ENCODE measurements around the gene INSRR. TPM values are rescaled to one million over a fixed set of nuclear protein-coding genes. Genes with fewer than 3 reads are reported as not detected.

INSRR gene
- total and polyA plus RNA-seq, 9 of the 15 experiments (the other 6 are each of a cell fraction or from before 2014, with no cell fraction given) = 0.03 to 0.18 (median 0.06) TPM; not detected in 3

- no peaks in the 10 kb centered on the region for H3K36me3 ChIP-seq (ENCODE audit: control insufficient read depth, insufficient read depth, low read length)
- TF ChIP-seq NR0B1 (IDR thresholded peaks at IDR 0.05; ENCODE audit: partially characterized antibody) = no peak
- TF ChIP-seq EP400 (IDR thresholded peaks at IDR 0.05) = no peak
- TF ChIP-seq ZNF212 (CRISPR knock-in tag; IDR thresholded peaks at IDR 0.05) = no peak
- no peak for TF ChIP-seq BACH1 (tag; IDR thresholded peaks at IDR 0.05)
- no peak for TF ChIP-seq ZNF12 (CRISPR knock-in tag; IDR thresholded peaks at IDR 0.05)
- TF ChIP-seq TCF7L2 (IDR thresholded peaks at IDR 0.05; ENCODE audit: low read depth, low read length) = no peak
- TF ChIP-seq TCFL5 (CRISPR knock-in tag; conservative IDR thresholded peaks at IDR 0.05) = no peak
- TF ChIP-seq PHF21A (IDR thresholded peaks at IDR 0.05; ENCODE audit: borderline replicate concordance, low read depth) = no peak
- TF ChIP-seq, protein P1, sequence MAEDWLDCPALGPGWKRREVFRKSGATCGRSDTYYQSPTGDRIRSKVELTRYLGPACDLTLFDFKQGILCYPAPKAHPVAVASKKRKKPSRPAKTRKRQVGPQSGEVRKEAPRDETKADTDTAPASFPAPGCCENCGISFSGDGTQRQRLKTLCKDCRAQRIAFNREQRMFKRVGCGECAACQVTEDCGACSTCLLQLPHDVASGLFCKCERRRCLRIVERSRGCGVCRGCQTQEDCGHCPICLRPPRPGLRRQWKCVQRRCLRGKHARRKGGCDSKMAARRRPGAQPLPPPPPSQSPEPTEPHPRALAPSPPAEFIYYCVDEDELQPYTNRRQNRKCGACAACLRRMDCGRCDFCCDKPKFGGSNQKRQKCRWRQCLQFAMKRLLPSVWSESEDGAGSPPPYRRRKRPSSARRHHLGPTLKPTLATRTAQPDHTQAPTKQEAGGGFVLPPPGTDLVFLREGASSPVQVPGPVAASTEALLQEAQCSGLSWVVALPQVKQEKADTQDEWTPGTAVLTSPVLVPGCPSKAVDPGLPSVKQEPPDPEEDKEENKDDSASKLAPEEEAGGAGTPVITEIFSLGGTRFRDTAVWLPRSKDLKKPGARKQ (CRISPR knock-in tag; IDR thresholded peaks at IDR 0.05) = no peak
- no peak for TF ChIP-seq KHSRP (IDR thresholded peaks at IDR 0.05)
- no peak for TF ChIP-seq HBP1 (CRISPR knock-in tag; IDR thresholded peaks at IDR 0.05)
- TF ChIP-seq ZNF274 (IDR thresholded peaks at IDR 0.05; ENCODE audit: borderline replicate concordance, low read depth, low read length) = no peak
- no peak for TF ChIP-seq TCF7 (IDR thresholded peaks at IDR 0.05; ENCODE audit: borderline replicate concordance)
- in situ Hi-C loops (cut with MboI) (no loop called here), intact Hi-C loops (cut with micrococcal nuclease) (no loop called here)
- 33% methylated on average over 14 of the region's 14 CpGs for WGBS (ENCODE audit: insufficient coverage, low coverage, missing lambda C conversion rate)
- no peaks in the 10 kb centered on the region for H4K20me1 ChIP-seq (replicated peaks; ENCODE audit: control insufficient read depth, insufficient read depth, low read length)
- peak overlapping the region in 1 of 2 experiments; percentile 60; a peak in 2 of 4 replicates for H3K9ac ChIP-seq (ENCODE audit: insufficient read depth in 1 of 2, low read depth in 2 of 2, low read length in 2 of 2)
- ChIA-PET POLR2A (no interaction called here), CTCF (ENCODE audit: low intra/inter-chr PET ratio) (no interaction called here)
- H3K79me2 ChIP-seq (ENCODE audit: control insufficient read depth, insufficient read depth, low read length) = no peaks in the 10 kb centered on the region
- no peak overlapping the region for H3K4me3 ChIP-seq
- DNase-seq (ENCODE audit: extremely low read depth in 1 of 4, low spot score in 3 of 4) = no peak
- no peak for ATAC-seq
- H3K4me2 ChIP-seq (ENCODE audit: insufficient read depth, low read length) = no peak overlapping the region
- H3K27me3 ChIP-seq (ENCODE audit: control insufficient read depth in 2 of 2, insufficient read depth in 2 of 2, low read length in 2 of 2) = 0 out of 5 replicates have a peak, but pooled peaks cover 0 to 13% of the 10 kb centered on the region in 2 experiments
- H2AFZ ChIP-seq (ENCODE audit: low read depth, low read length) = no peak overlapping the region
- H3K27ac ChIP-seq (ENCODE audit: extremely low read depth, low read depth, low read length) = no peak overlapping the region
- H3K9me1 ChIP-seq (ENCODE audit: control insufficient read depth, insufficient read depth, low read length) = no peaks in the 10 kb centered on the region
- no peaks in the 10 kb centered on the region for H3K9me3 ChIP-seq (replicated peaks; ENCODE audit: control insufficient read depth, insufficient read depth, low read depth, low read length)
- FAIRE-seq = no peak
- no TSS peak for BruUV-seq (replicated peaks)
- peaks cover 9 to 26% of the 10 kb centered on the region in 2 experiments; a peak in 4 of 5 replicates for H3K4me1 ChIP-seq (replicated peaks in 1 of 2; ENCODE audit: control insufficient read depth in 2 of 2, insufficient read depth in 2 of 2, low read length in 2 of 2)
These were observed 14.3 kb downstream of the INSRR start for GRCh38 chr1:156844638-156845037.

All from K562 (cell line).